ENCODE data around the gene EMP1.
A peak's percentile ranks its signal among the peaks of the same experiment; 100 is the strongest.

Gene EMP1

GRCh38 chr12:13198241-13198640 is 1.7 kb downstream of the EMP1 start:
- no peak for DNase-seq

GRCh38 chr12:13198876-13199275 is 2.4 kb downstream of the EMP1 start:
- no peak for DNase-seq

- no peak for DNase-seq
These were observed 3.1 kb downstream of the EMP1 start for GRCh38 chr12:13199592-13199991.

- DNase-seq: no peak
These were observed 4.3 kb downstream of the EMP1 start for GRCh38 chr12:13200841-13201240.

- no peak for DNase-seq
These were observed 6.8 kb downstream of the EMP1 start for GRCh38 chr12:13203034-13203922.

- no peak for DNase-seq
These were observed 7.9 kb downstream of the EMP1 start for GRCh38 chr12:13204428-13204827.

GRCh38 chr12:13205809-13206559 is 9.5 kb downstream of the EMP1 start:
- DNase-seq: no peak

GRCh38 chr12:13206560-13206897 is 10.0 kb downstream of the EMP1 start:
- no peak for DNase-seq

GRCh38 chr12:13208533-13209435 is 12.3 kb downstream of the EMP1 start:
- DNase-seq: no peak

- no peak for DNase-seq
These were observed 13.1 kb downstream of the EMP1 start for GRCh38 chr12:13209436-13210235.

GRCh38 chr12:13210236-13211190 is 14.0 kb downstream of the EMP1 start:
- no peak for DNase-seq

GRCh38 chr12:13211191-13211858 is 14.8 kb downstream of the EMP1 start:
- no peak for DNase-seq

- peak; percentile 77 for DNase-seq
These were observed 15.5 kb downstream of the EMP1 start for GRCh38 chr12:13211859-13212664.

- no peak for DNase-seq
These were observed 18.5 kb downstream of the EMP1 start for GRCh38 chr12:13215056-13215455.

GRCh38 chr12:13218641-13219040 is 22.1 kb downstream of the EMP1 start:
- DNase-seq: no peak

- no peak for DNase-seq
These were observed 22.8 kb downstream of the EMP1 start for GRCh38 chr12:13219320-13219719.

GRCh38 chr12:13220838-13221237 is 24.3 kb downstream of the EMP1 start:
- no peak for DNase-seq

- DNase-seq: peak; percentile 56
These were observed 25.6 kb downstream of the EMP1 start for GRCh38 chr12:13222076-13222475.

- peak; percentile 91 for DNase-seq
These were observed 26.8 kb downstream of the EMP1 start for GRCh38 chr12:13223179-13223804.

Data from DMS79 treated with DMSO at 0.1 percent for 48 hours (cell line).